HG03442 (cell line): ENCODE data around the gene ERP44.
"Not testable (repeated sequence)": the region's sequence is repeated elsewhere in the genome, so short reads cannot be mapped to it uniquely, and the experiment has no call there.

ENCODE experiments used
- ATAC-seq: cut with Tn5 transposase; IDR thresholded peaks from one replicate; pipeline ENCODE4 v1.9.1; 2021; ENCODE audit warnings: mild to moderate bottlenecking, moderate library complexity; ENCODE audit not compliant: unreplicated experiment

ERP44 gene

GRCh38 chr9:100101608-100102007 is 2.8 kb upstream of the ERP44 start:
- no peak for ATAC-seq

- ATAC-seq: no peak
These were observed 1.4 kb upstream of the ERP44 start for GRCh38 chr9:100100146-100100667.

GRCh38 chr9:100099722-100100042 is 882 bp upstream of the ERP44 start:
- ATAC-seq: peak; percentile 1

GRCh38 chr9:100098046-100098886 is 534 bp downstream of the ERP44 start:
- ATAC-seq: no peak

- ATAC-seq: no peak
These were observed 2.4 kb downstream of the ERP44 start for GRCh38 chr9:100096378-100096916.

GRCh38 chr9:100094411-100094810 is 4.4 kb downstream of the ERP44 start:
- not testable (repeated sequence) for ATAC-seq

GRCh38 chr9:100092066-100092465 is 6.7 kb downstream of the ERP44 start:
- ATAC-seq: no peak

GRCh38 chr9:100091650-100092049 is 7.2 kb downstream of the ERP44 start:
- no peak for ATAC-seq

GRCh38 chr9:100090880-100091279 is 7.9 kb downstream of the ERP44 start:
- no peak for ATAC-seq

GRCh38 chr9:100088202-100088601 is 10.6 kb downstream of the ERP44 start:
- no peak for ATAC-seq

- no peak for ATAC-seq
These were observed 11.6 kb downstream of the ERP44 start for GRCh38 chr9:100087218-100087617.

GRCh38 chr9:100086097-100086635 is 12.6 kb downstream of the ERP44 start:
- no peak for ATAC-seq

- peak; percentile 88 for ATAC-seq
These were observed 14.1 kb downstream of the ERP44 start for GRCh38 chr9:100084734-100085133.

- peak; percentile 37 for ATAC-seq
These were observed 14.7 kb downstream of the ERP44 start for GRCh38 chr9:100084128-100084453.

- ATAC-seq: peak; percentile 43
These were observed 15.2 kb downstream of the ERP44 start for GRCh38 chr9:100083448-100084127.

GRCh38 chr9:100082782-100083181 is 16.0 kb downstream of the ERP44 start:
- ATAC-seq: no peak

- ATAC-seq: not testable (repeated sequence)
These were observed 22.5 kb downstream of the ERP44 start for GRCh38 chr9:100076256-100076655.

GRCh38 chr9:100074989-100075388 is 23.8 kb downstream of the ERP44 start:
- ATAC-seq: no peak

GRCh38 chr9:100074093-100074492 is 24.7 kb downstream of the ERP44 start:
- no peak for ATAC-seq

- ATAC-seq: no peak
These were observed 26.0 kb downstream of the ERP44 start for GRCh38 chr9:100072805-100073204.

- no peak for ATAC-seq
These were observed 27.5 kb downstream of the ERP44 start for GRCh38 chr9:100071271-100071670.
